Colonic mucosa (tissue), 4 donors: ENCODE data around the gene CPZ. TPM values are rescaled to one million over a fixed set of nuclear protein-coding genes. Genes with fewer than 3 reads are reported as not detected.
"Not testable (repeated sequence)": the region's sequence is repeated elsewhere in the genome, so short reads cannot be mapped to it uniquely, and the experiment has no call there.

Experiments
- DNase-seq: peaks from one replicate; pipeline ENCODE4 v3.0.0-alpha.2; 2020
- H3K27ac ChIP-seq: fragments of 200-600 bp; one replicate; pipeline ENCODE4 v1.8.0; 2021
- H3K27me3 ChIP-seq: fragments of 200-600 bp; one replicate; pipeline ENCODE4 v1.8.0; 2021
- H3K36me3 ChIP-seq: fragments of 200-600 bp; one replicate; pipeline ENCODE4 v1.8.0; 2021
- H3K4me1 ChIP-seq: fragments of 200-600 bp; one replicate; pipeline ENCODE4 v1.8.0; 2021; ENCODE audit warnings: mild to moderate bottlenecking
- H3K4me3 ChIP-seq: fragments of 200-600 bp; one replicate; pipeline ENCODE4 v1.8.0; 2021
- H3K9ac ChIP-seq, 2 donors: one replicate each; pipeline ENCODE4 v1.7.0; 2013; ENCODE audit warnings: control low read depth in 2 of 2, low read depth in 2 of 2, low read length in 2 of 2
- H3K9me3 ChIP-seq: fragments of 200-600 bp; one replicate; pipeline ENCODE4 v1.8.0; 2021
- intact Hi-C: fragments of 100-400 bp; cut with DNase I; formaldehyde crosslinking; loops from one replicate; pipeline ENCODE4 v1.14.1; 2022
- total RNA-seq, 2 donors: library from RNA; stranded (reverse); fragmentation: NEBNext Ultra II Directional in 1 of 2; extraction: Animal tissue kit (Norgen Biotek cat#: 25700) in 1 of 2; gene quantifications; one replicate each; pipeline ENCODE4 v1.2.1, GENCODE V29; 2021
- TF ChIP-seq, protein P1 (sequence below): fragments of 200-600 bp; IDR thresholded peaks from one replicate; pipeline ENCODE4 v1.8.0; 2022; ENCODE audit warnings: antibody characterized with exemption, mild to moderate bottlenecking
- donor health status: healthy.
- donor health status: DM: no; HTN: no; CAD: no.
- donor health status: DM: no; HTN: no; CAD: no.

The CPZ gene
- total RNA-seq, 2 donors from 2014 or later: 1.2 to 1.5 TPM

DNA sequence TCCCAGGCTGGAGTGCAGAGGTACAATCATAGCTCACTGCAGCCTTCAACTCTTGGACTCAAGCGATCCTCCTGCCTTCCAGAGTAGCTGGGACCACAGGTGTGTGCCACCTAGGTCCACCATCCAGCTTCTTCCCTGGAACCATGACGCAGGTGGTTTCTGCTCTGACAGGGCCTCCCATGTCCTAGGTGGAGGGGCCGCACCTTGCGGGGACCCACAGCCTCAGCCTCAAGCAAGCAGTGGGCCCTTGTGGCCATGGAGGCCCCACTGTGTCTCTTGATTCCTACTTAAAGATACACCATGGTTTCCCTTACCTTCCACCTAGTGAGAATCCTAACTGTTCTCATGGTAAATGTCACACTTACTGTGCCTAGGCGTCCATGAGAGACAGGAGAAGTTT is 19.3 kb upstream of the CPZ start:
- no peak overlapping the region for H3K27ac ChIP-seq
- intact Hi-C loops: no loop called here
- TF ChIP-seq, protein P1, sequence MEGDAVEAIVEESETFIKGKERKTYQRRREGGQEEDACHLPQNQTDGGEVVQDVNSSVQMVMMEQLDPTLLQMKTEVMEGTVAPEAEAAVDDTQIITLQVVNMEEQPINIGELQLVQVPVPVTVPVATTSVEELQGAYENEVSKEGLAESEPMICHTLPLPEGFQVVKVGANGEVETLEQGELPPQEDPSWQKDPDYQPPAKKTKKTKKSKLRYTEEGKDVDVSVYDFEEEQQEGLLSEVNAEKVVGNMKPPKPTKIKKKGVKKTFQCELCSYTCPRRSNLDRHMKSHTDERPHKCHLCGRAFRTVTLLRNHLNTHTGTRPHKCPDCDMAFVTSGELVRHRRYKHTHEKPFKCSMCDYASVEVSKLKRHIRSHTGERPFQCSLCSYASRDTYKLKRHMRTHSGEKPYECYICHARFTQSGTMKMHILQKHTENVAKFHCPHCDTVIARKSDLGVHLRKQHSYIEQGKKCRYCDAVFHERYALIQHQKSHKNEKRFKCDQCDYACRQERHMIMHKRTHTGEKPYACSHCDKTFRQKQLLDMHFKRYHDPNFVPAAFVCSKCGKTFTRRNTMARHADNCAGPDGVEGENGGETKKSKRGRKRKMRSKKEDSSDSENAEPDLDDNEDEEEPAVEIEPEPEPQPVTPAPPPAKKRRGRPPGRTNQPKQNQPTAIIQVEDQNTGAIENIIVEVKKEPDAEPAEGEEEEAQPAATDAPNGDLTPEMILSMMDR: no peak

DNA sequence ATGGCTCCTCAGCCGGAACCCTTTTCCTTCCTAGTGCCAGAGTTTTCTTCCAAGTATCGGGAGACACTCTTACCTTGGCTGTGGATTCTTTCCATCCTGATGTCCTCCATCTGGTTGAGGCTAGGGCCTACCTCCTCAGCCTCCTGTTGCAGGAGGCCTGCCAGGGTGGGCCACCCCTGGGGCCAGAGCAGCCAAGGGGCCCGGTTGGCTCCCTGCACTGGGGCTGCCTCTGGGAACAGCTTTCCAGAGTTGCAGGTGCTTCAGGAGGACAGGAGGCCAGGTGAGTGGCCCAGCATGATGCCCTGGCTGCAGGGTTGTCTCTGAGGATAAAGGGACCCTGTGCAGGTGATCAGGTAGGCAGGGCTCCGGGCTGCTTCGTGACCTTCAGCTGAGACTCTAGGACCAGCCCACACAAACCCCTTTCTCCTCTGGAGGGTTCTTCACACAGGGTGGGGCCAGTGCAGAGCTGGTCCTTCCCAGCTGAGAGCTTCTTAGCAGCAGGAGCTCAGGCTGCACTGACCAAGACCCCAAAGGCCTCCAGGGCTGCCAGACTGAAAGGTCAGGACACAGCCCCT is 17.7 kb upstream of the CPZ start:
- H3K9me3 ChIP-seq: no peaks in the 10 kb centered on the region
- H3K27ac ChIP-seq: no peak overlapping the region
- H3K36me3 ChIP-seq: no peaks in the 10 kb centered on the region
- TF ChIP-seq, protein P1: no peak
- intact Hi-C loops: no loop called here
- DNase-seq: no peak
- no peaks in the 10 kb centered on the region for H3K4me1 ChIP-seq
- no peak overlapping the region for H3K9ac ChIP-seq
- H3K4me3 ChIP-seq: no peak overlapping the region
- no peaks in the 10 kb centered on the region for H3K27me3 ChIP-seq

More for the DNA sequence above, 19.3 kb upstream of the CPZ start:
- Histone ChIP-seq H3K27me3 (no peaks in the 10 kb centered on the region), H3K4me3 (no peak overlapping the region), H3K9ac (no peak overlapping the region), H3K36me3 (no peaks in the 10 kb centered on the region), H3K4me1 (no peaks in the 10 kb centered on the region), H3K9me3 (no peaks in the 10 kb centered on the region)
- DNase-seq: no peak

DNA sequence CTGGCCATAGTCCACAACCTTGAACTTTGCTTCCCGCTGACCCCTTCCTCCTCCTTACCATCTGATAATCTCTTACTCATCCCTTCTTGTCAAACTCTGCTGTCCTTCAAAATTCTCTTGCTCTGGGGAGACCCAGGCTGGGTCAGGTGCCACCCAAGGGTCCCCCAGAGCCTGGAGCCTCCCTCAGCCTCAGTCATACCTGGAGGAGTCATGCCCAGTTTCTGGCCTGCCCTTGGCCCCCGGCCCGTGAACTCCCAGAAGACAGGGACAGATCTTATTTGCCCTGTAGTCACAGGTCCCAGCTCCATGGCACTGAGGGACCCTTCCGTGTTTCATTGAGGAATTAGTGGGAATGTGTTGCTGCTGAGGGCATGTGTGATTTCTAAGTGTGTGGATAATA is 17.1 kb upstream of the CPZ start:
- no peak overlapping the region for H3K9ac ChIP-seq
- no peak overlapping the region for H3K4me3 ChIP-seq
- no peak for DNase-seq
- no peaks in the 10 kb centered on the region for H3K36me3 ChIP-seq
- H3K9me3 ChIP-seq: no peaks in the 10 kb centered on the region
- H3K27ac ChIP-seq: no peak overlapping the region
- TF ChIP-seq, protein P1: no peak
- intact Hi-C loops: no loop called here
- H3K4me1 ChIP-seq: no peaks in the 10 kb centered on the region
- no peaks in the 10 kb centered on the region for H3K27me3 ChIP-seq

DNA sequence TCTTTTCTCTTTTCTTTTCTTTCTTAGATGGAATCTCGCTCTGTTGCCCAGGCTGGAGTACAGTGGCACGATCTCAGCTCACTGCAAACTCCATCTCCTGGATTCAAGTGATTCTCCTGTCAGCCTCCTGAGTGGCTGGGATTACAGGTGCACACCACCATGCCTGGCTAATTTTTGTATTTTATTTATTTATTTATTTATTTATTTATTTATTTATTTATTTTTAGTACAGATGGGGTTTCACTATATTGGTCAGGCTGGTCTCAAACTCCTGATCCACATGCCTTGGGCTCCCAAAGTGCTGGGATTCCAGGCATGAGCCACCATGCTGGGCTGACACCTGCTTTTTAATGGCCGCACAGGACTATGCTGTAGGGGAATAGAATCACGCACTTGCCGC is 16.0 kb upstream of the CPZ start:
- H3K9ac ChIP-seq, intact Hi-C loops, H3K9me3 ChIP-seq, DNase-seq, H3K36me3 ChIP-seq, H3K27me3 ChIP-seq, H3K4me1 ChIP-seq, H3K4me3 ChIP-seq, H3K27ac ChIP-seq: not testable (repeated sequence)

DNA sequence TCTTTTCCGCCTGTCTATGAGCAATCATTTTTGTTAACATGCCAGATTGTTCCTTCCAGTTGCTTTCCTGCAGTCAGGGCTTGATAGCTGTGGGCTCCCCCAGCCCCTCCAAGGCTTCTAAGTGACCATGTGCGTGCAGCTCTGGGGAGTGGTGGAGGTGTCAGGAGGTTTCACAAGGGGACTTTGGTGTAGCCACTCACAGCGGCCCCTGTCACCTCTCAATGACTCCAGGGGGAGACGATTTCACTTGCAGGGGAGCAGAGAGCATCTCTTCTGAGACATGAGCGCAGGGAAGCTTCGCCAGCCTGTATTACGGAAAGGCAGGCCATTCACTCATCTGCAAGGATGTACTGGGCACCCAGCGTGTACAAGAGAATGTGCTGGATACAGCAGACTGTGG is 15.5 kb upstream of the CPZ start:
- intact Hi-C loops: no loop called here
- Histone ChIP-seq H3K36me3 (no peaks in the 10 kb centered on the region), H3K27me3 (no peaks in the 10 kb centered on the region), H3K9me3 (no peaks in the 10 kb centered on the region), H3K4me1 (no peaks in the 10 kb centered on the region), H3K9ac (no peak overlapping the region), H3K27ac (no peak overlapping the region), H3K4me3 (no peak overlapping the region)
- DNase-seq: no peak
- TF ChIP-seq, protein P1: no peak

DNA sequence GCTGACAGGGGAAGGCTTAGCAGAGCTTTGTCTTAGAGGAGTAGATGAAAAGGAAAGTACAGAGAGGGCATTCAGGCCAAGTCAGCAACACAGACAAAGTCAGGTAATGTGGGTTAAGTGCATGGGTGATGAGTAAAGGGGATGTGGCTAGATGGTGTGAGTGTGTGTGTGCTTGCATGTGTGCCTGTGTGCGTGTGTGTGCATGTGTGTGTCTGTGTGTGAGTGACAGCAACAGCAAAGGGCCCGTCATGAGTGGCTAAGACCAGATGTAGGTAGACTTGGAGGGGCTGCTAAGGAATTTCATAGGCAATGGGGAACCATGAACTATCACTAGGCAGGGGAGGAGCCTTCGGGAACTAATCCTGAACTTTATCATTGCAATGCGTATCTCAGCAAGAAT is 14.6 kb upstream of the CPZ start:
- TF ChIP-seq, protein P1: no peak
- intact Hi-C loops: no loop called here
- no peak for DNase-seq
- Histone ChIP-seq H3K4me3 (no peak overlapping the region), H3K36me3 (no peaks in the 10 kb centered on the region), H3K27ac (no peak overlapping the region), H3K4me1 (no peaks in the 10 kb centered on the region), H3K9ac (no peak overlapping the region), H3K27me3 (no peaks in the 10 kb centered on the region), H3K9me3 (no peaks in the 10 kb centered on the region)
